ENCODE results near the gene RPS15.

DNA sequence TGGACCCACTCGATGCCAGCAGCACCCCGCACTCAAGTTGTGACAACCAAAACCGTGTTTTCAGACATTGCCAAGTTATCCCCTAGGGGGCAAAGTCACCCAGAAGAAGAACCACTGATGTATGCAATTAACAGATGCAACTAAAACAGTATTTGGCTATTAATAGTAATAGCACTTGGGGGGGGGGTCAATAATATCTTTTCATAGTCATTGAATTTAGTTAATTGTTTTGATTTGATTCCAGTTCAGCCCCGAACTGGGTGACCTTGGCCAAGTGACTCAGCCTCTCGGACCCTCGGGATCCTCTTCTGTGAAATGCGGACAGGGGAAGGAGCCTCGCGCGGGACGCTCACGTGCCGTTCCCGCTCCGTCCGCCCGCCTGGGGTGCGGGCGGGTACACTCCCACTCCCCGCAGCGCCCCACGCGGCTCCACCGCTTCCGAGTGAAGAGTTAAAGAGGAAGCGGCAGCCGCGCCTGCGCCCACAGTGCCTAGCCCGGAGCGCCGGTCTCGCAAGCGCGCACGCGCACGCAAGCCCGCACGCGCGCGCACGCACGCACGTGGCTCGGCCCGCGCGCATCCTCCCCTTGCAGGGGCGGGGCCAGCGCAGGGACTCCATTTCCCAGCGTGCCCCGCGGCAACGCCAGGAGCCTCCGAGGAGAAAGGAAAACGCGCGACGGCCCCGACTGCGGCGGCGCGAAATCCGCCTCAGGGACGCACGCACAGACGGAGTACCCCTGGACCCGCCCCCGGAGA, 31.2 kb upstream of the RPS15 start:
- TF ChIP-seq, protein P1, sequence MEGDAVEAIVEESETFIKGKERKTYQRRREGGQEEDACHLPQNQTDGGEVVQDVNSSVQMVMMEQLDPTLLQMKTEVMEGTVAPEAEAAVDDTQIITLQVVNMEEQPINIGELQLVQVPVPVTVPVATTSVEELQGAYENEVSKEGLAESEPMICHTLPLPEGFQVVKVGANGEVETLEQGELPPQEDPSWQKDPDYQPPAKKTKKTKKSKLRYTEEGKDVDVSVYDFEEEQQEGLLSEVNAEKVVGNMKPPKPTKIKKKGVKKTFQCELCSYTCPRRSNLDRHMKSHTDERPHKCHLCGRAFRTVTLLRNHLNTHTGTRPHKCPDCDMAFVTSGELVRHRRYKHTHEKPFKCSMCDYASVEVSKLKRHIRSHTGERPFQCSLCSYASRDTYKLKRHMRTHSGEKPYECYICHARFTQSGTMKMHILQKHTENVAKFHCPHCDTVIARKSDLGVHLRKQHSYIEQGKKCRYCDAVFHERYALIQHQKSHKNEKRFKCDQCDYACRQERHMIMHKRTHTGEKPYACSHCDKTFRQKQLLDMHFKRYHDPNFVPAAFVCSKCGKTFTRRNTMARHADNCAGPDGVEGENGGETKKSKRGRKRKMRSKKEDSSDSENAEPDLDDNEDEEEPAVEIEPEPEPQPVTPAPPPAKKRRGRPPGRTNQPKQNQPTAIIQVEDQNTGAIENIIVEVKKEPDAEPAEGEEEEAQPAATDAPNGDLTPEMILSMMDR (IDR thresholded peaks at IDR 0.05; ENCODE audit: low read length): peak; percentile 80
- TF ChIP-seq EZH2 (optimal IDR thresholded peaks at IDR 0.05; ENCODE audit: low read depth, low read length): no peak

Measured in MM.1S (cell line).